NAMALWA (cell line): ENCODE measurements around the gene DMGDH.

Source experiments
- DNase-seq: peaks from one replicate; pipeline ENCODE4 v3.0.0-alpha.2; 2015; ENCODE audit warnings: low spot score

The DMGDH gene

GRCh38 chr5:79062436-79062835 is 7.0 kb downstream of the DMGDH start:
- DNase-seq, result no peak

GRCh38 chr5:79059674-79060073 is 9.8 kb downstream of the DMGDH start:
- DNase-seq, result no peak

- no peak for DNase-seq
These were observed 12.6 kb downstream of the DMGDH start for GRCh38 chr5:79056847-79057246.

GRCh38 chr5:79055017-79055416 is 14.5 kb downstream of the DMGDH start:
- no peak for DNase-seq

- DNase-seq, result no peak
These were observed 16.2 kb downstream of the DMGDH start for GRCh38 chr5:79053321-79053720.

GRCh38 chr5:79050498-79050897 is 19.0 kb downstream of the DMGDH start:
- no peak for DNase-seq

- no peak for DNase-seq
These were observed 21.0 kb downstream of the DMGDH start for GRCh38 chr5:79048437-79048836.

GRCh38 chr5:79047199-79047598 is 22.3 kb downstream of the DMGDH start:
- DNase-seq, result no peak

GRCh38 chr5:79042188-79042587 is 27.3 kb downstream of the DMGDH start:
- no peak for DNase-seq

- no peak for DNase-seq
These were observed 32.7 kb downstream of the DMGDH start for GRCh38 chr5:79036769-79037168.

GRCh38 chr5:79035237-79035636 is 34.2 kb downstream of the DMGDH start:
- no peak for DNase-seq

GRCh38 chr5:79032782-79033181 is 36.7 kb downstream of the DMGDH start:
- DNase-seq, result no peak

- no peak for DNase-seq
These were observed 37.3 kb downstream of the DMGDH start for GRCh38 chr5:79032031-79032695.

- no peak for DNase-seq
These were observed 38.0 kb downstream of the DMGDH start for GRCh38 chr5:79031485-79031867.

- DNase-seq, result no peak
These were observed 38.6 kb downstream of the DMGDH start for GRCh38 chr5:79030663-79031484.

GRCh38 chr5:79025054-79025472 is 44.4 kb downstream of the DMGDH start:
- DNase-seq, result peak; percentile 68

GRCh38 chr5:79023947-79024346 is 45.5 kb downstream of the DMGDH start:
- no peak for DNase-seq

GRCh38 chr5:79023348-79023747 is 46.1 kb downstream of the DMGDH start:
- no peak for DNase-seq

GRCh38 chr5:79022771-79023170 is 46.7 kb downstream of the DMGDH start:
- DNase-seq, result no peak

- DNase-seq, result no peak
These were observed 47.7 kb downstream of the DMGDH start for GRCh38 chr5:79021753-79022152.

- DNase-seq, result peak; percentile 45
These were observed 48.5 kb downstream of the DMGDH start for GRCh38 chr5:79020861-79021561.

- no peak for DNase-seq
These were observed 54.8 kb downstream of the DMGDH start for GRCh38 chr5:79014631-79015030.

- DNase-seq, result no peak
These were observed 57.6 kb downstream of the DMGDH start for GRCh38 chr5:79011869-79012268.
